ENCODE data around the gene CHL1.

- TF ChIP-seq GATA2 (IDR thresholded peaks at IDR 0.05; ENCODE audit: low read depth, low read length) (no peak), GATA3 (IDR thresholded peaks at IDR 0.05; ENCODE audit: low read depth, low read length) (no peak)
Observed at GRCh38 chr3:414063-414462, 217.5 kb downstream of the CHL1 start.
